MCF 10A (cell line): ENCODE results near the gene MPP2. TPM values are rescaled to one million over a fixed set of nuclear protein-coding genes. Genes with fewer than 3 reads are reported as not detected.

ENCODE experiments used
- Bru-seq: library from RNA; stranded (reverse); fragments of 400-500 nt; gene quantifications from one replicate; lab custom pipeline; 2021; lab: Mats Ljungman, UMichigan
- BruChase-seq, 2 experiments: library from RNA; stranded (reverse); fragments of 400-500 nt; gene quantifications; one replicate each; lab custom pipeline; 2021; lab: Mats Ljungman, UMichigan
- BruUV-seq: library from RNA; stranded (reverse); fragments of 400-500 nt; replicated peaks from 2 replicates; lab custom pipeline; 2021; lab: Mats Ljungman, UMichigan
- CTCF ChIA-PET: fragments of 300-600 bp; sonication (Branson Sonifier 250); formaldehyde crosslinking; extraction: SDS; loops from one replicate; lab custom pipeline; 2021; ENCODE audit warnings: antibody characterized with exemption, inconsistent platforms; lab: Yijun Ruan, JAX
- POLR2A ChIA-PET: fragments of 300-600, 350-650 bp; sonication (Branson Sonifier 250); formaldehyde crosslinking; extraction: SDS; loops from one replicate; lab custom pipeline; 2020; ENCODE audit warnings: antibody characterized with exemption, inconsistent platforms; lab: Yijun Ruan, JAX
- DNase-seq: peaks from one replicate; pipeline ENCODE4 v3.0.0-alpha.2; 2018; ENCODE audit not compliant: unreplicated experiment
- H3K27ac Mint-ChIP-seq: one replicate; pipeline ENCODE4 v1.8.0; 2022; ENCODE audit warnings: mild to moderate bottlenecking, low read depth, mixed read lengths; ENCODE audit not compliant: unreplicated experiment
- H3K27me3 Mint-ChIP-seq: one replicate; pipeline ENCODE4 v1.8.0; 2022; ENCODE audit warnings: mixed read lengths; ENCODE audit not compliant: insufficient read depth, unreplicated experiment
- H3K36me3 Mint-ChIP-seq: one replicate; pipeline ENCODE4 v1.8.0; 2022; ENCODE audit warnings: mild to moderate bottlenecking, moderate library complexity, mixed read lengths; ENCODE audit not compliant: insufficient read depth, unreplicated experiment
- H3K4me1 Mint-ChIP-seq: one replicate; pipeline ENCODE4 v1.8.0; 2022; ENCODE audit warnings: mixed read lengths; ENCODE audit not compliant: insufficient read depth, unreplicated experiment
- H3K4me3 Mint-ChIP-seq: one replicate; pipeline ENCODE4 v1.8.0; 2022; ENCODE audit warnings: mild to moderate bottlenecking, moderate library complexity, mixed read lengths; ENCODE audit not compliant: unreplicated experiment
- H3K9me3 Mint-ChIP-seq: one replicate; pipeline ENCODE4 v1.8.0; 2022; ENCODE audit warnings: mixed read lengths; ENCODE audit not compliant: unreplicated experiment
- intact Hi-C: fragments of 100-400 bp; cut with micrococcal nuclease; formaldehyde crosslinking; loops from 2 replicates; pipeline ENCODE4 v1.14.1; 2022
- long read RNA-seq: library from polyadenylated mRNA; stranded (forward); transcript quantifications from one replicate; pipeline ENCODE4 v2.0.0, GENCODE V29; 2022
- total RNA-seq: library from RNA; stranded (reverse); gene quantifications from 2 replicates; pipeline ENCODE4 v1.2.3, GENCODE V29; 2022
- TF ChIP-seq, protein P1 (sequence below): fragments of 200-600 bp; IDR thresholded peaks from one replicate; pipeline ENCODE4 v1.8.0; 2022; ENCODE audit warnings: antibody characterized with exemption, mild to moderate bottlenecking; ENCODE audit not compliant: unreplicated experiment

Gene MPP2, protein sequence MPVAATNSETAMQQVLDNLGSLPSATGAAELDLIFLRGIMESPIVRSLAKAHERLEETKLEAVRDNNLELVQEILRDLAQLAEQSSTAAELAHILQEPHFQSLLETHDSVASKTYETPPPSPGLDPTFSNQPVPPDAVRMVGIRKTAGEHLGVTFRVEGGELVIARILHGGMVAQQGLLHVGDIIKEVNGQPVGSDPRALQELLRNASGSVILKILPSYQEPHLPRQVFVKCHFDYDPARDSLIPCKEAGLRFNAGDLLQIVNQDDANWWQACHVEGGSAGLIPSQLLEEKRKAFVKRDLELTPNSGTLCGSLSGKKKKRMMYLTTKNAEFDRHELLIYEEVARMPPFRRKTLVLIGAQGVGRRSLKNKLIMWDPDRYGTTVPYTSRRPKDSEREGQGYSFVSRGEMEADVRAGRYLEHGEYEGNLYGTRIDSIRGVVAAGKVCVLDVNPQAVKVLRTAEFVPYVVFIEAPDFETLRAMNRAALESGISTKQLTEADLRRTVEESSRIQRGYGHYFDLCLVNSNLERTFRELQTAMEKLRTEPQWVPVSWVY
- not detected in 2 replicates for total RNA-seq
- Bru-seq, nascent RNA, result percentile 4 among the genes with signal in this experiment
- BruChase-seq, experiment 1, labeled RNA remaining after a 6-hour chase, result not detected
- not detected for BruChase-seq, experiment 2, labeled RNA remaining after a 2-hour chase
- long read RNA-seq, result 0 reads

DNA sequence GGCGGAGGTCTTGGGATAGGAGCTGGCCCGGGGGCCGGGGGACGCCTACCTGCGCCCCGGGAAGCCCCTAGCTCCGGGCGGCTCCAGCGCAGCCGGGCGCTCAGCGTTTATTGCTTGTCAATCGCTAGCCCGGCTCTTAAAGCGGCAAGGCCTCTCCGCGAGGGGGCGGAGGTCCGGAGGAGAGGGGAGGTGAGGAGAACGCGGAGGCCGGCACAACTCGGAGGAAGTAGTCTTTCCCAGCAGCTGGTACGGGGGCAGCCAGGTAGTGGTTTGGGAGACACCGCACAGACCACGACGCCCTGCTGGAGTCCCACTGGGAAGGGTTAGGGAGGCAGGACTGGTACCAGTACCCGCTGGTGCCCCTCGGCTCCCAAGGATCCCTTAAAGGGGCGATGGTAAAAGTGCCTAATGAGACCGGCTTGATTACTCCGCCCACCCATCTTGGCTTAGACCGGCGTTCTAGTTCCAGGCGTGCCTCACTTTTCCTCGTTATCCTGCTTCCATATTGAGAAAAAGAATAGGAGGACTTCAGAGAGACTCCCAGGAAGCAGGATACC lies at the start of gene MPP2:
TSS of gene MPP2 (minus strand) at position 112 of the 557 bp plus-strand sequence. CDS start 3,076 bp downstream, outside the sequence.
- no peaks in the 10 kb centered on the region for H3K4me1 Mint-ChIP-seq
- TF ChIP-seq, protein P1, sequence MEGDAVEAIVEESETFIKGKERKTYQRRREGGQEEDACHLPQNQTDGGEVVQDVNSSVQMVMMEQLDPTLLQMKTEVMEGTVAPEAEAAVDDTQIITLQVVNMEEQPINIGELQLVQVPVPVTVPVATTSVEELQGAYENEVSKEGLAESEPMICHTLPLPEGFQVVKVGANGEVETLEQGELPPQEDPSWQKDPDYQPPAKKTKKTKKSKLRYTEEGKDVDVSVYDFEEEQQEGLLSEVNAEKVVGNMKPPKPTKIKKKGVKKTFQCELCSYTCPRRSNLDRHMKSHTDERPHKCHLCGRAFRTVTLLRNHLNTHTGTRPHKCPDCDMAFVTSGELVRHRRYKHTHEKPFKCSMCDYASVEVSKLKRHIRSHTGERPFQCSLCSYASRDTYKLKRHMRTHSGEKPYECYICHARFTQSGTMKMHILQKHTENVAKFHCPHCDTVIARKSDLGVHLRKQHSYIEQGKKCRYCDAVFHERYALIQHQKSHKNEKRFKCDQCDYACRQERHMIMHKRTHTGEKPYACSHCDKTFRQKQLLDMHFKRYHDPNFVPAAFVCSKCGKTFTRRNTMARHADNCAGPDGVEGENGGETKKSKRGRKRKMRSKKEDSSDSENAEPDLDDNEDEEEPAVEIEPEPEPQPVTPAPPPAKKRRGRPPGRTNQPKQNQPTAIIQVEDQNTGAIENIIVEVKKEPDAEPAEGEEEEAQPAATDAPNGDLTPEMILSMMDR, result no peak
- ChIA-PET CTCF (interaction anchor here (7.7 kb wide), 1 partner anchor 29 kb away, joined by 39 read pairs; no protein-coding TSS in a partner anchor), POLR2A (no interaction called here)
- DNase-seq, result peak; percentile 20
- no peaks in the 10 kb centered on the region for H3K36me3 Mint-ChIP-seq
- no peaks in the 10 kb centered on the region for H3K9me3 Mint-ChIP-seq
- BruUV-seq, result no TSS peak
- intact Hi-C loops, result no loop called here
- no peak within 1 kb of the TSS for H3K27ac Mint-ChIP-seq
- H3K4me3 Mint-ChIP-seq, result no peak within 1 kb of the TSS
- H3K27me3 Mint-ChIP-seq, result peaks cover 27% of the 10 kb centered on the region

DNA sequence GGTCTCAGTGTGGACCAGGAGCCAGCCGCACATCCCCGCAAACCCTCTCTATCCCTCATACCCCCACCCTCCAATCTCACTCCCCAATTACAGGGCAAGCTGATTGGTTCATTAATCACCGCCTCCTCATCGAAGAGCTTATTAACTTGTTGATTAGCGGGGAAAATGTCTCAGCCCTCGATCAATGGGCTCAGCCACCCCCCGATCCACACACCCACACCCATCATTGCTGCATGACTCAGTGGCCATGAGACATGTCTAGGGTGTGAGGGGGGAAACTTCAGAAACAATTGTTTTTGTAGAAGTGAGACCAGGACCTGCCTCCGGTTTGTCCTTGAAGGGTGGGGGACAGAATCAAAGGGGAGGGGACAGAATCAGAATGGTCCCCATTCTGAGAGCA lies 48.9 kb upstream of the MPP2 start:
- Mint-ChIP-seq H3K27ac (no peak overlapping the region), H3K27me3 (peaks cover 16% of the 10 kb centered on the region), H3K36me3 (no peaks in the 10 kb centered on the region), H3K4me3 (no peak overlapping the region), H3K9me3 (no peaks in the 10 kb centered on the region), H3K4me1 (peaks cover 14% of the 10 kb centered on the region)
- intact Hi-C loops, result no loop called here
- no TSS peak for BruUV-seq
- CTCF ChIA-PET, result interaction anchor here (3.8 kb wide), 1 partner anchor 13 kb away, joined by 16 read pairs; the partner anchor contains the start of gene PPY
- no peak for DNase-seq
- POLR2A ChIA-PET, result interaction anchor here (0.6 kb wide), 1 partner anchor 1161 kb away, joined by 4 read pairs; no protein-coding TSS in a partner anchor
- TF ChIP-seq, protein P1, result no peak

DNA sequence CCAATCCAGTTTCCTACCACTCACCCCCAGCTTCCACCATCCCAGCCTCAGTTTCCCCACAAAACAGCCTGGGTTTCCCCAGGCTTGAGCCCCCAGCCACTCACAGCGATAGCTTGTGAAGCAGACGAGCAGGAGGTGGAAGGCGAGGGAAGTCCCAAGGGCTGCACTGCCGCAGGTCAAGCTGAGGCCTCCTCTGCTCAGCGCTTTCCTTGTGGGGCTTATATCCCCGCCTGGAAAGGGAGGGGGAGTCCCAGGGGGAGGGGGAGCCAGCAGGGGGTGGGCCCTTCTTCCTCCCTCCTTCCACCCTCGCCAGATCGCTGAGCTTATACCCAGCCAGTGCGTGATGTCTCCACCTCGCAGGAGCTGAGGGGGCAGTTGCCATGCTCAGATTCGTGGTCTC lies 46.4 kb upstream of the MPP2 start, which contains the start of gene PYY:
TSS of gene PYY (minus strand) at position 195 of the 400 bp plus-strand sequence. CDS start 457 bp downstream, outside the sequence.
- Mint-ChIP-seq H3K4me3 (no peak within 1 kb of the TSS), H3K27ac (no peak within 1 kb of the TSS)
- POLR2A ChIA-PET, result no interaction called here

More for the DNA sequence above, 46.4 kb upstream of the MPP2 start, which contains the start of gene PYY:
- no peak for DNase-seq
- H3K27me3 Mint-ChIP-seq, result peaks cover 28% of the 10 kb centered on the region
- intact Hi-C loops, result no loop called here
- H3K9me3 Mint-ChIP-seq, result no peaks in the 10 kb centered on the region
- CTCF ChIA-PET, result no interaction called here
- no TSS peak for BruUV-seq
- H3K4me1 Mint-ChIP-seq, result peaks cover 14% of the 10 kb centered on the region
- no peaks in the 10 kb centered on the region for H3K36me3 Mint-ChIP-seq
- TF ChIP-seq, protein P1, result no peak
